MM.1S (cell line): ENCODE measurements around the gene STARD10.

ENCODE experiments used
- DNase-seq: peaks from one replicate; pipeline ENCODE4 v3.0.0-alpha.2; 2015
- H2AFZ ChIP-seq: fragments of 300-600 bp; sonication (generic); 2 replicates; pipeline ENCODE4 v1.6.0; 2016; ENCODE audit warnings: antibody characterized with exemption, low read length
- H3F3A ChIP-seq: fragments of 300-600 bp; sonication (generic); 2 replicates; pipeline ENCODE4 v1.6.1; 2016; ENCODE audit warnings: mild to moderate bottlenecking, antibody characterized with exemption, low read length, moderate library complexity, mixed read lengths; ENCODE audit not compliant: insufficient read depth
- H3K27ac ChIP-seq: fragments of 300-600 bp; sonication (generic); 2 replicates; pipeline ENCODE4 v1.5.1; 2016; ENCODE audit warnings: mild to moderate bottlenecking, low read length
- H3K27me3 ChIP-seq: fragments of 300-600 bp; sonication (generic); replicated peaks from 2 replicates; pipeline ENCODE4 v1.6.0; 2016; ENCODE audit warnings: low read length; ENCODE audit not compliant: insufficient read depth
- H3K36me3 ChIP-seq: fragments of 300-600 bp; sonication (generic); replicated peaks from 2 replicates; pipeline ENCODE4 v1.6.1; 2016; ENCODE audit warnings: mild to moderate bottlenecking, low read length, mixed read lengths; ENCODE audit not compliant: insufficient read depth
- H3K4me1 ChIP-seq: fragments of 300-600 bp; sonication (generic); 2 replicates; pipeline ENCODE4 v1.6.1; 2016; ENCODE audit warnings: low read length, mixed read lengths
- H3K4me2 ChIP-seq: fragments of 300-600 bp; sonication (generic); 2 replicates; pipeline ENCODE4 v1.6.0; 2016; ENCODE audit warnings: low read depth, low read length
- H3K4me3 ChIP-seq: fragments of 300-600 bp; sonication (generic); 2 replicates; pipeline ENCODE4 v1.5.1; 2016; ENCODE audit warnings: low read length, mixed read lengths
- H3K79me2 ChIP-seq: fragments of 300-600 bp; sonication (generic); 2 replicates; pipeline ENCODE4 v1.6.1; 2016; ENCODE audit warnings: mixed run types, low read length, mixed read lengths
- H3K9ac ChIP-seq: fragments of 300-600 bp; sonication (generic); 2 replicates; pipeline ENCODE4 v1.6.1; 2016; ENCODE audit warnings: low read length, mixed read lengths
- H3K9me2 ChIP-seq: fragments of 300-600 bp; sonication (generic); replicated peaks from 2 replicates; pipeline ENCODE4 v1.6.1; 2016; ENCODE audit warnings: mild to moderate bottlenecking, low read length, mixed read lengths; ENCODE audit not compliant: insufficient read depth
- H3K9me3 ChIP-seq: fragments of 300-600 bp; sonication (generic); replicated peaks from 2 replicates; pipeline ENCODE4 v1.6.1; 2016; ENCODE audit warnings: mild to moderate bottlenecking, low read length, mixed read lengths; ENCODE audit not compliant: insufficient read depth
- H4K20me1 ChIP-seq: fragments of 300-600 bp; sonication (generic); 2 replicates; pipeline ENCODE4 v1.6.1; 2016; ENCODE audit warnings: mild to moderate bottlenecking, low read length, moderate library complexity, mixed read lengths; ENCODE audit not compliant: insufficient read depth
- EZH2 ChIP-seq: fragments of 300-600 bp; sonication (generic); optimal IDR thresholded peaks from 2 replicates; pipeline ENCODE3; 2017; ENCODE audit warnings: low read depth, mild to moderate bottlenecking, antibody characterized with exemption, low read length, mixed read lengths
- EZH2phosphoT487 ChIP-seq: fragments of 300-600 bp; sonication (generic); IDR thresholded peaks from 2 replicates; pipeline ENCODE4 v1.6.1; 2018; ENCODE audit warnings: antibody characterized with exemption, low read length
- TF ChIP-seq, protein P1 (sequence below): fragments of 300-600 bp; sonication (generic); IDR thresholded peaks from 2 replicates; pipeline ENCODE4 v1.5.1; 2016; ENCODE audit warnings: antibody characterized with exemption, low read length, mixed read lengths

STARD10 gene

DNA sequence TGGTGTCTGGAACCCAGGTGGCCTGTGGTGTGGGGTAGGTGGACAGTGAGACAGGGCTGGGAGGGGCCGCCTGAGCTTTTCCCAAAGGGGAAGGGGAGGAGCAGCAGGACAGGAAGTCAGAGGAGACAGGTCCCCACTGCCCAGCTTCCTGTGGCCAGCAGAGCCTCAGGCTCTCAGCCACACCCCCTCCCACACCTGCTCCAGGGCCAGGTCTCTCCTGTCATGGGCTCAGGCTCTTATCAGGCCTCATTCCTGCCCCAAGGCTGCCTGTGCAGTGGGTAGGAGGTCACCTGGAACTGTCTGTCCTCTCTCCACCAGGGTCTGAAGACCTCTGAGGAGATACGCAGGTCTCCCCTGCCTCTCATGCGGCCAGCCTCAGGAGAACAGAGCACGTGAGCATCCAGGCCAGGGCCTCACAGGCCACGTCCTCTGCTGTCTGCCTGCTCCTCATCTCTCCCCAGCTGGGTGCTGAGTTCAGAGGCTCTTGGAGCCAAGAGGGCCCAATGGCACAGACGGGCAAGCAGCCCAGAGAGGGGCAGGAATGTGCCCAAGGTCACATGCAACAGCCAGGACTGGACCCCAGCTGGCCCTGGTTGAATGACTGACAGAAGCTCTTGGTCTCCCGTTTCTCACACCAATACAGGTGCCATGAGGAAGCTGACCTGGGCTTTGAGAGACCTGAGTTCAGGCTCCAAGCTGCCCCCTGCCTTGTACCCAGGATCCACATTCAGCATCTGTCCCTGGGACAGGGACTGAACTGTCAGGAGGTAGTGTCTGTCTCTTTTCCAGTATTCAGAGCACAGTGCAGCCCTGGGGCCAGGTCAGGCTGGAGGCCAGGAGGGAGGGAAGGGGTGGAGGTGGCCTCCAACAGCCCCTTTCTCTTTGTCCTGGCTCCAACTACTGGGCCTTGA, 16.7 kb downstream of the STARD10 start:
- Histone ChIP-seq H3K4me1 (peaks cover 12% of the 10 kb centered on the region), H3K4me2 (no peak overlapping the region), H3F3A (no peaks in the 10 kb centered on the region), H3K9me2 (no peaks in the 10 kb centered on the region), H3K79me2 (no peaks in the 10 kb centered on the region), H4K20me1 (no peaks in the 10 kb centered on the region), H3K9me3 (no peaks in the 10 kb centered on the region), H3K27ac (no peak overlapping the region), H2AFZ (no peak overlapping the region), H3K4me3 (no peak overlapping the region), H3K9ac (no peak overlapping the region), H3K36me3 (no peaks in the 10 kb centered on the region), H3K27me3 (no peaks in the 10 kb centered on the region)
- TF ChIP-seq, protein P1, sequence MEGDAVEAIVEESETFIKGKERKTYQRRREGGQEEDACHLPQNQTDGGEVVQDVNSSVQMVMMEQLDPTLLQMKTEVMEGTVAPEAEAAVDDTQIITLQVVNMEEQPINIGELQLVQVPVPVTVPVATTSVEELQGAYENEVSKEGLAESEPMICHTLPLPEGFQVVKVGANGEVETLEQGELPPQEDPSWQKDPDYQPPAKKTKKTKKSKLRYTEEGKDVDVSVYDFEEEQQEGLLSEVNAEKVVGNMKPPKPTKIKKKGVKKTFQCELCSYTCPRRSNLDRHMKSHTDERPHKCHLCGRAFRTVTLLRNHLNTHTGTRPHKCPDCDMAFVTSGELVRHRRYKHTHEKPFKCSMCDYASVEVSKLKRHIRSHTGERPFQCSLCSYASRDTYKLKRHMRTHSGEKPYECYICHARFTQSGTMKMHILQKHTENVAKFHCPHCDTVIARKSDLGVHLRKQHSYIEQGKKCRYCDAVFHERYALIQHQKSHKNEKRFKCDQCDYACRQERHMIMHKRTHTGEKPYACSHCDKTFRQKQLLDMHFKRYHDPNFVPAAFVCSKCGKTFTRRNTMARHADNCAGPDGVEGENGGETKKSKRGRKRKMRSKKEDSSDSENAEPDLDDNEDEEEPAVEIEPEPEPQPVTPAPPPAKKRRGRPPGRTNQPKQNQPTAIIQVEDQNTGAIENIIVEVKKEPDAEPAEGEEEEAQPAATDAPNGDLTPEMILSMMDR = no peak
- TF ChIP-seq EZH2 (no peak), EZH2phosphoT487 (no peak)
- no peak for DNase-seq

DNA sequence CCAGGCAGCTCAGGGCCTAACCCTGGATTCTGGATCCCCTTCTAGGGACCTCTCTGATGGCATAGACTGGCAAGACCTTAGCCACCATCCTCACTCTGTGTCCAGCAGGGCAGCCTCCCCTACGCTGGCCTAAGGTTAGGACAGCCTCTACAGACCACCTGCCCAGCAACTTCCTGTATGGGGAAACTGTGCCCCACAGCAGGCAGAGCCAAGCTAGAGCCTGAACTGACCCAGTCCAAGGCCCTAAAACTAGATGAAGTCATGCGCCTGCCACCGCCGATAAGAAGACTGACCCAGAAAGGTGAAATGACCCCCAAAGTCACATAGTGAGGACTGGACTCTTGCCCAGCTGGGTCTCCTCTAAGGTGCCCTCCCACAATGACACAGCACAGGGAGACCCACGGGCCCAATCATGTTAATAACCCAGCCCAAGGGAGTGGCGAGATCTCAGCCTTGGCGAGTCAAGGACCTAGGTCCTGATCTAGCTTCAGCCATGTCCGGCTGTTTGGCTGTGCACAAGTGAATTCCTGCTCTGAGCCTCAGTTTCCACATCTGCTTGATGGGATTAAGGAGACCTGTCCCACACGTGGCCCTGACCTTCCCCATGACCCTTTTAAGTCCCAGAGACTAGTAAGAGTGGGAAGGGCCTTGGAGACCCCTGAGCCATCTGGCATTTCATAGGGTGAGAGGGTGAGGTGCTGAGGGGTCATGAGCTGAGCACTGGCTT, 17.6 kb downstream of the STARD10 start:
- no peak overlapping the region for H3K4me2 ChIP-seq
- no peak overlapping the region for H3K27ac ChIP-seq
- H3K36me3 ChIP-seq = no peaks in the 10 kb centered on the region
- H3K4me3 ChIP-seq = no peak overlapping the region
- peaks cover 10% of the 10 kb centered on the region for H3K4me1 ChIP-seq
- no peaks in the 10 kb centered on the region for H3K79me2 ChIP-seq
- H3F3A ChIP-seq = no peaks in the 10 kb centered on the region
- H2AFZ ChIP-seq = no peak overlapping the region
- H4K20me1 ChIP-seq = no peaks in the 10 kb centered on the region
- H3K27me3 ChIP-seq = no peaks in the 10 kb centered on the region
- no peaks in the 10 kb centered on the region for H3K9me2 ChIP-seq
- no peak for DNase-seq
- TF ChIP-seq EZH2 = no peak
- no peak for TF ChIP-seq EZH2phosphoT487
- TF ChIP-seq, protein P1 = no peak
- H3K9ac ChIP-seq = no peak overlapping the region
- no peaks in the 10 kb centered on the region for H3K9me3 ChIP-seq

DNA sequence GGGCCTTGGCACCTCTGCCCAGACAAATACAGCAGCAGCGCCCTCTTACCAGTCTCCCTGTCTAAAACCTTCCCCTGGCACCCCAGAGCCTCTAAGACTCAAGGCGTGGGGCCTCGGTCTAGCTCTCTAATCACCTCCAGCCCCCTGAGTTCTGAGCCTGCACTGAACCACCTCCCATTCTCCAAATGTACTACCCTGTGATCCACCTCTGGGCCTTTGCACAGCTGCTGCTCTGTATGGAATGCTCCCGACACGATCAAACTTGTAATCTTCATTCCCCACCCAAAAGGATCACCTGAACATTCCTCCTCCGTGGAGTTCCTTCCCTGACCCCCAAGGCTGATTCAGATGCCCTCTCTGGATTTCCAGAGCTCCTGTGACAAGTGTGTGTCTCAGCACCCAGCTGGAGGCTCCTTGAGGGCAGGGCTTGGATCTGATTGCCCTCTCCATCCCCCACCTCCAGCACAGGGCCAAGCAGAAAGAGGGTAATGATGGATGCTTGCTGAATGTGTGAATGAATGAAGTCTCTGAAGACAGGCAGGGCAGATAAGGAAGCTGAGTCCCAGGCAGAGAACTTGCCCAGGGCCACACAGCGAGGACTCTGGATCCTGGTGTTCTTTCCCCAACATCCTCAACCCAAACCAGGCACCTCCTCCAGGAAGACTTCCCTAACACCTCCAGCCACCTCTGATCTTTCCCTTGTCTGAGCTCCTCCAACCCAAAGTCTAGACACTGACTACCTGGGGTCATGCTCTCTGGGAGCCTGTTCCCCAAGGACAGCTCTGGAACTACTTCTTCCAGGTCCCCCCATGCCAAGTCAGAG, 18.3 kb downstream of the STARD10 start:
- H2AFZ ChIP-seq = no peak overlapping the region
- H3K27ac ChIP-seq = no peak overlapping the region
- no peaks in the 10 kb centered on the region for H3K9me2 ChIP-seq
- H3K79me2 ChIP-seq = no peaks in the 10 kb centered on the region
- H3K4me3 ChIP-seq = no peak overlapping the region
- no peaks in the 10 kb centered on the region for H3K9me3 ChIP-seq
- no peak overlapping the region for H3K9ac ChIP-seq
- no peak overlapping the region for H3K4me2 ChIP-seq
- DNase-seq = no peak
- peaks cover 10% of the 10 kb centered on the region for H3K4me1 ChIP-seq
- H3K27me3 ChIP-seq = no peaks in the 10 kb centered on the region
- H3K36me3 ChIP-seq = no peaks in the 10 kb centered on the region
- TF ChIP-seq EZH2 (no peak), EZH2phosphoT487 (no peak)
- TF ChIP-seq, protein P1 = no peak
- H4K20me1 ChIP-seq = no peaks in the 10 kb centered on the region
- H3F3A ChIP-seq = no peaks in the 10 kb centered on the region
